Endothelial cell of umbilical vein (primary cell): ENCODE results near the gene LANCL2. TPM values are rescaled to one million over a fixed set of nuclear protein-coding genes. Genes with fewer than 3 reads are reported as not detected.

Experiments
- BruUV-seq: library from RNA; stranded (reverse); fragments of 400-500 nt; replicated peaks from 2 replicates; lab custom pipeline; 2021; lab: Mats Ljungman, UMichigan
- CTCF ChIA-PET: fragments of 300-600, 350-600 bp; sonication (Branson Sonifier 250); formaldehyde crosslinking; loops from one replicate; lab custom pipeline; 2021; ENCODE audit warnings: antibody characterized with exemption, inconsistent platforms; lab: Charles Lee
- POLR2A ChIA-PET: fragments of 300-600, 350-600 bp; sonication (Branson Sonifier 250); formaldehyde crosslinking; loops from one replicate; lab custom pipeline; 2021; ENCODE audit warnings: antibody characterized with exemption, inconsistent platforms; lab: Charles Lee
- DNase-seq: peaks from one replicate; pipeline ENCODE4 v3.0.0-alpha.2; 2011; ENCODE audit warnings: low read depth, low spot score
- FAIRE-seq: peaks from 2 replicates; lab custom pipeline; 2011; peaks lifted over from hg19 to GRCh38; lab: Jason Lieb, UNC
- H2AFZ ChIP-seq: 2 replicates; pipeline ENCODE4 v1.6.0; 2012; ENCODE audit warnings: low read depth, low read length, control low read depth, inconsistent platforms
- H3K27ac ChIP-seq: 2 replicates; pipeline ENCODE4 v1.5.1; 2011; ENCODE audit warnings: low read depth, mild to moderate bottlenecking, control low read depth, low read length, moderate library complexity; ENCODE audit not compliant: insufficient read depth
- H3K27me3 ChIP-seq, 2 experiments: 2 replicates each; pipeline versions ENCODE4 v1.6.0 to v1.6.1; 2011; ENCODE audit warnings: low read length in 2 of 2, mixed read lengths in 1 of 2; ENCODE audit not compliant: control insufficient read depth in 2 of 2, insufficient read depth in 2 of 2
- H3K36me3 ChIP-seq, 2 experiments: 2 replicates in 1 of 2; 3 replicates in 1 of 2; pipeline ENCODE4 v1.5.1; 2011; ENCODE audit warnings: low read length in 2 of 2, mild to moderate bottlenecking in 1 of 2, moderate library complexity in 1 of 2; ENCODE audit not compliant: control insufficient read depth in 2 of 2, insufficient read depth in 2 of 2; ENCODE audit errors: extremely low read depth in 1 of 2
- H3K4me1 ChIP-seq: 3 replicates; pipeline ENCODE4 v1.5.1; 2011; ENCODE audit warnings: mild to moderate bottlenecking, low read length; ENCODE audit not compliant: control insufficient read depth, insufficient read depth; ENCODE audit errors: extremely low read depth
- H3K4me2 ChIP-seq: 2 replicates; pipeline ENCODE4 v1.6.1; 2011; ENCODE audit warnings: low read length, control low read depth, mixed read lengths; ENCODE audit not compliant: insufficient read depth
- H3K4me3 ChIP-seq, 3 experiments: fragments of 200-600 bp in 1 of 3; sonication (generic), shearing (Covaris generic) in 1 of 3; replicated peaks in 1 of 3; 2 replicates each; pipeline ENCODE4 v1.5.1; 2011 to 2016; ENCODE audit warnings: control low read depth in 3 of 3, low read length in 3 of 3, mild to moderate bottlenecking in 2 of 3, inconsistent platforms in 1 of 3, low read depth in 1 of 3, moderate library complexity in 1 of 3; ENCODE audit not compliant: insufficient read depth in 1 of 3
- H3K79me2 ChIP-seq: 2 replicates; pipeline ENCODE4 v1.6.0; 2012; ENCODE audit warnings: low read length, inconsistent platforms; ENCODE audit not compliant: control insufficient read depth, insufficient read depth
- H3K9ac ChIP-seq: replicated peaks from 2 replicates; pipeline ENCODE3; 2011; ENCODE audit warnings: low read length, control low read depth; ENCODE audit not compliant: insufficient read depth; ENCODE audit errors: extremely low read depth
- H3K9me1 ChIP-seq: replicated peaks from 3 replicates; pipeline ENCODE4 v1.6.0; 2011; ENCODE audit warnings: mild to moderate bottlenecking, low read length; ENCODE audit not compliant: control insufficient read depth, insufficient read depth; ENCODE audit errors: extremely low read depth
- H3K9me3 ChIP-seq: replicated peaks from 2 replicates; pipeline ENCODE4 v1.5.1; 2012; ENCODE audit warnings: low read length, inconsistent platforms; ENCODE audit not compliant: control insufficient read depth, insufficient read depth
- H4K20me1 ChIP-seq: replicated peaks from 2 replicates; pipeline ENCODE3; 2011; ENCODE audit warnings: mild to moderate bottlenecking, low read length; ENCODE audit not compliant: control insufficient read depth, insufficient read depth; ENCODE audit errors: extremely low read depth
- EZH2 ChIP-seq: IDR thresholded peaks from 2 replicates; pipeline ENCODE4 v1.6.1; 2012; ENCODE audit warnings: borderline replicate concordance, low read depth, mild to moderate bottlenecking, moderate library complexity, low read length, inconsistent platforms; ENCODE audit not compliant: severe bottlenecking
- FOS ChIP-seq: IDR thresholded peaks from 2 replicates; pipeline ENCODE4 v1.6.1; 2011; ENCODE audit warnings: mild to moderate bottlenecking, low read length, moderate library complexity, borderline replicate concordance; ENCODE audit not compliant: insufficient read depth
- GATA2 ChIP-seq: IDR thresholded peaks from 2 replicates; pipeline ENCODE4 v1.7.0; 2011; ENCODE audit warnings: low read depth, mild to moderate bottlenecking, moderate library complexity, mixed read lengths, low read length; ENCODE audit not compliant: insufficient read length, insufficient read depth
- JUN ChIP-seq: IDR thresholded peaks from 2 replicates; pipeline ENCODE4 v1.6.1; 2011; ENCODE audit warnings: borderline replicate concordance, low read depth; ENCODE audit not compliant: insufficient read length, insufficient read depth
- MYC ChIP-seq: IDR thresholded peaks from one replicate; pipeline ENCODE4 v1.6.1; 2011; ENCODE audit warnings: mild to moderate bottlenecking, low read depth, low read length
- POLR2A ChIP-seq: IDR thresholded peaks from 2 replicates; pipeline ENCODE4 v1.6.1; 2012; ENCODE audit warnings: low read depth, mild to moderate bottlenecking, control low read depth, low read length
- POLR2AphosphoS5 ChIP-seq: IDR thresholded peaks from 2 replicates; pipeline ENCODE4 v1.6.1; 2012; ENCODE audit warnings: low read depth, mild to moderate bottlenecking, control low read depth, low read length, moderate library complexity; ENCODE audit not compliant: insufficient read depth
- dilution Hi-C: fragments of 300-500 bp; cut with MboI; formaldehyde crosslinking; loops from one replicate; pipeline ENCODE4 v1.15.0; 2019; ENCODE audit warnings: low sequenced_read_pairs; ENCODE audit not compliant: extremely low pct_ligation_motif_present
- intact Hi-C: fragments of 100-400 bp; cut with micrococcal nuclease; formaldehyde crosslinking; loops from one replicate; pipeline ENCODE4 v1.10.0; 2022
- polyA plus RNA-seq, 4 experiments: library from polyadenylated mRNA; depleted of rRNA in 3 of 4; stranded (reverse) in 3 of 4; unstranded in 1 of 4; fragments of >200 nt; gene quantifications; 2 replicates each; pipeline versions ENCODE4 v1.2.1 to v1.2.3, GENCODE V29; 2011 to 2012; ENCODE audit warnings: missing spikeins in 1 of 4
- total RNA-seq: library from RNA; stranded (reverse); gene quantifications from 2 replicates; pipeline ENCODE4 v1.2.3, GENCODE V29; 2021
- TF ChIP-seq, protein P1 (sequence below): IDR thresholded peaks from 2 replicates; pipeline ENCODE4 v1.6.1; 2011; ENCODE audit not compliant: insufficient read depth, insufficient read length
- TF ChIP-seq, protein P2 (sequence below), 2 donors: IDR thresholded peaks; 1 replicate in 1 of 2; 2 replicates in 1 of 2; pipeline ENCODE4 v1.5.1; 2011; ENCODE audit warnings: low read length in 2 of 2, mild to moderate bottlenecking in 2 of 2, moderate library complexity in 2 of 2, control low read depth in 1 of 2, inconsistent platforms in 1 of 2, low read depth in 1 of 2; ENCODE audit not compliant: insufficient read depth in 1 of 2; ENCODE audit errors: extremely low read depth in 1 of 2

The LANCL2 gene
- total and polyA plus RNA-seq, 2 donors (not counting 3 experiments of a cell fraction or from before 2014, with no cell fraction given), result 19.2 to 25.3 TPM

DNA sequence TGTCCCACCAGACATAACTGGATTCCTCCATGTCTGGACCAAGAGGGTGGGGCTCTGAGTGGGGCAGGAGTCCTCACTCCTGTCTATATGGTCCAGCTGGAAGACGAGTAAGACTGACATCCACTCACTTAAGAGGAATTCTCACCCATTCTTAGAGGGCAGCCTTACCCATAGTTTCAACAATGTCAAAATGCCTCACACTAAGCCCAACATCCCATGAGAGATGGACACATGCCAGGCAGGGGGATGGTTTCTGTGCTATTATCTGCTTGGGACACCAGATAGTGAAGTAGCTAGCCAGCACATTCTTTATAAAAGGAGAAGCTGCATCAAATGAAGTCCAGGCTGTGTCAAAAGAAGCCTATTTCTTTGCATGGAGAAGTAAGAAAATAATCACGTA lies 4.7 kb upstream of the LANCL2 start:
- intact Hi-C loops, result loop anchor here (10.0 kb wide), 2 partner anchors 166 to 744 kb away; partner anchors contain the start of gene CHCHD2
- TF ChIP-seq POLR2A, result no peak
- FAIRE-seq (no peak), DNase-seq (no peak)
- Histone ChIP-seq H3K4me1 (peaks cover 6% of the 10 kb centered on the region), H3K9me1 (no peaks in the 10 kb centered on the region), H3K9ac (no peak overlapping the region), H3K4me2 (no peak overlapping the region), H3K36me3 (no peaks in the 10 kb centered on the region), H3K79me2 (no peaks in the 10 kb centered on the region), H4K20me1 (no peaks in the 10 kb centered on the region), H2AFZ (no peak overlapping the region), H3K9me3 (no peaks in the 10 kb centered on the region), H3K27ac (no peak overlapping the region), H3K27me3 (peaks cover 4 to 10% of the 10 kb centered on the region in 2 experiments), H3K4me3 (no peak overlapping the region)
- BruUV-seq, result no TSS peak
- ChIA-PET POLR2A (no interaction called here), CTCF (no interaction called here)
- dilution Hi-C loops, result no loop called here

DNA sequence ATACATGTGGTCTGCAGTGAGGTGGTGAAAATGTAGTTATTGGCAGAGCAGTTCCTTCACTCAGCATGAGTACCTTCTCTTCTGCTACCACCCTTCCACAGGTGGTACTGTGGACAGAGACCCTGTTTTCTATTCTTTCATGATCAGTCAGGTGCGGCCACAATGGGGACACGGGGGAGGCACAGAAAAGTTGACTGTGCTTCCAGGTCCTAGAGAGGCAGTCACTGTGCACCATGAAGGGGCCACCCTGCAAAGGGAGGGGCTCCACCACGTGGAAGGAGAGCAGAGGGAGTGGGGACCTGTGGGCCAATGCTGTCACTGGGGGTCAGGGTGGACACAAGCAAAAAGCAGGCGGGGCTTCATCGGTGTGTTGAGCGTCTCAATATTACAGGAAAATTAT lies 3.6 kb upstream of the LANCL2 start:
- intact Hi-C loops (loop anchor here (10.0 kb wide), 2 partner anchors 167 to 743 kb away; partner anchors contain the start of gene CHCHD2), dilution Hi-C loops (no loop called here)
- FAIRE-seq (no peak), DNase-seq (no peak)
- TF ChIP-seq, protein P1, sequence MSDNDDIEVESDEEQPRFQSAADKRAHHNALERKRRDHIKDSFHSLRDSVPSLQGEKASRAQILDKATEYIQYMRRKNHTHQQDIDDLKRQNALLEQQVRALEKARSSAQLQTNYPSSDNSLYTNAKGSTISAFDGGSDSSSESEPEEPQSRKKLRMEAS, result no peak
- TF ChIP-seq POLR2AphosphoS5, result no peak
- no peak for TF ChIP-seq GATA2
- no peak for TF ChIP-seq JUN
- no peak for TF ChIP-seq MYC
- TF ChIP-seq POLR2A, result no peak
- TF ChIP-seq EZH2, result no peak
- no peak for TF ChIP-seq FOS
- TF ChIP-seq, protein P2, sequence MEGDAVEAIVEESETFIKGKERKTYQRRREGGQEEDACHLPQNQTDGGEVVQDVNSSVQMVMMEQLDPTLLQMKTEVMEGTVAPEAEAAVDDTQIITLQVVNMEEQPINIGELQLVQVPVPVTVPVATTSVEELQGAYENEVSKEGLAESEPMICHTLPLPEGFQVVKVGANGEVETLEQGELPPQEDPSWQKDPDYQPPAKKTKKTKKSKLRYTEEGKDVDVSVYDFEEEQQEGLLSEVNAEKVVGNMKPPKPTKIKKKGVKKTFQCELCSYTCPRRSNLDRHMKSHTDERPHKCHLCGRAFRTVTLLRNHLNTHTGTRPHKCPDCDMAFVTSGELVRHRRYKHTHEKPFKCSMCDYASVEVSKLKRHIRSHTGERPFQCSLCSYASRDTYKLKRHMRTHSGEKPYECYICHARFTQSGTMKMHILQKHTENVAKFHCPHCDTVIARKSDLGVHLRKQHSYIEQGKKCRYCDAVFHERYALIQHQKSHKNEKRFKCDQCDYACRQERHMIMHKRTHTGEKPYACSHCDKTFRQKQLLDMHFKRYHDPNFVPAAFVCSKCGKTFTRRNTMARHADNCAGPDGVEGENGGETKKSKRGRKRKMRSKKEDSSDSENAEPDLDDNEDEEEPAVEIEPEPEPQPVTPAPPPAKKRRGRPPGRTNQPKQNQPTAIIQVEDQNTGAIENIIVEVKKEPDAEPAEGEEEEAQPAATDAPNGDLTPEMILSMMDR (IDR thresholded peaks at IDR 0.05; ENCODE audit: extremely low read depth in 1 of 2, insufficient read depth in 1 of 2, low read depth in 1 of 2, low read length in 2 of 2), result no peak
- ChIA-PET POLR2A (no interaction called here), CTCF (interaction anchor here (1.2 kb wide), 1 partner anchor 13 kb away, joined by 3 read pairs; no protein-coding TSS in a partner anchor)
- Histone ChIP-seq H3K9me3 (no peaks in the 10 kb centered on the region), H3K27me3 (peaks cover 4 to 10% of the 10 kb centered on the region in 2 experiments), H3K4me3 (no peak overlapping the region), H3K9ac (no peak overlapping the region), H4K20me1 (no peaks in the 10 kb centered on the region), H2AFZ (no peak overlapping the region), H3K4me1 (peaks cover 6% of the 10 kb centered on the region), H3K9me1 (no peaks in the 10 kb centered on the region), H3K4me2 (no peak overlapping the region), H3K36me3 (no peaks in the 10 kb centered on the region), H3K27ac (no peak overlapping the region), H3K79me2 (peaks cover 2% of the 10 kb centered on the region)
- BruUV-seq, result no TSS peak
